ENCODE data around the gene YTHDC2.

The YTHDC2 gene

GRCh38 chr5:113606298-113607134 is 93.0 kb downstream of the YTHDC2 start:
- DNase-seq, result peak in 1 of 2 experiments; percentile 46

GRCh38 chr5:113607361-113607760 is 93.9 kb downstream of the YTHDC2 start:
- no peak for DNase-seq

- no peak for DNase-seq
These were observed 94.7 kb downstream of the YTHDC2 start for GRCh38 chr5:113608113-113608596.

- DNase-seq, result peak in 1 of 2 experiments; percentile 57
These were observed 98.6 kb downstream of the YTHDC2 start for GRCh38 chr5:113612060-113612496.

- no peak for DNase-seq
These were observed 100.7 kb downstream of the YTHDC2 start for GRCh38 chr5:113614191-113614590.

- DNase-seq, result no peak
These were observed 102.2 kb downstream of the YTHDC2 start for GRCh38 chr5:113615708-113616107.

- DNase-seq, result no peak
These were observed 103.8 kb downstream of the YTHDC2 start for GRCh38 chr5:113617191-113617796.

- no peak for DNase-seq
These were observed 119.5 kb downstream of the YTHDC2 start for GRCh38 chr5:113632996-113633395.

GRCh38 chr5:113634957-113635356 is 121.5 kb downstream of the YTHDC2 start:
- DNase-seq, result no peak

GRCh38 chr5:113641715-113642114 is 128.2 kb downstream of the YTHDC2 start:
- DNase-seq, result no peak

Data from SW 1271 (cell line).